Upper lobe of right lung (tissue), 1 donor: ENCODE results near the gene ABHD17B. TPM values are rescaled to one million over a fixed set of nuclear protein-coding genes. Genes with fewer than 3 reads are reported as not detected.

Experiments
- ATAC-seq: fragments of 200-7000 bp; cut with Tn5 transposase; one replicate; pipeline ENCODE4 v1.9.1; 2020; ENCODE audit warnings: mild to moderate bottlenecking, moderate library complexity
- DNase-seq: peaks from one replicate; pipeline ENCODE4 v3.0.0-alpha.2; 2020
- H3K27ac ChIP-seq: fragments of 200-600 bp; one replicate; pipeline ENCODE4 v1.8.0; 2022
- H3K27me3 ChIP-seq: fragments of 200-600 bp; one replicate; pipeline ENCODE4 v1.8.0; 2022; ENCODE audit warnings: mild to moderate bottlenecking
- H3K36me3 ChIP-seq: fragments of 200-600 bp; one replicate; pipeline ENCODE4 v1.8.0; 2022
- H3K4me1 ChIP-seq: fragments of 200-600 bp; one replicate; pipeline ENCODE4 v1.8.0; 2022
- H3K4me3 ChIP-seq: fragments of 200-600 bp; one replicate; pipeline ENCODE4 v1.8.0; 2022; ENCODE audit warnings: mild to moderate bottlenecking
- H3K9me3 ChIP-seq: fragments of 200-600 bp; one replicate; pipeline ENCODE4 v1.8.0; 2022
- intact Hi-C: fragments of 100-400 bp; cut with DNase I; formaldehyde crosslinking; loops from one replicate; pipeline ENCODE4 v1.11.0; 2022
- total RNA-seq: library from RNA; stranded (reverse); fragmentation: NEBNext Ultra II Directional; extraction: Animal tissue kit (Norgen Biotek cat#: 25700); gene quantifications from one replicate; pipeline ENCODE4 v1.2.1, GENCODE V29; 2021
- TF ChIP-seq, protein P1 (sequence below): fragments of 200-600 bp; IDR thresholded peaks from one replicate; pipeline ENCODE4 v1.8.0; 2022; ENCODE audit warnings: antibody characterized with exemption
- donor health status: DM: no; HTN: yes; CAD: no; lungs with severe emphysema.

ABHD17B gene
- total RNA-seq, 1 donor from 2014 or later: 14.3 TPM

- ATAC-seq: peak; percentile 63
- Histone ChIP-seq H3K4me1 (no peaks in the 10 kb centered on the region), H3K9me3 (no peaks in the 10 kb centered on the region), H3K27ac (no peak overlapping the region), H3K36me3 (no peaks in the 10 kb centered on the region), H3K4me3 (no peak overlapping the region), H3K27me3 (no peaks in the 10 kb centered on the region)
- intact Hi-C loops: no loop called here
- DNase-seq: no peak
- TF ChIP-seq, protein P1, sequence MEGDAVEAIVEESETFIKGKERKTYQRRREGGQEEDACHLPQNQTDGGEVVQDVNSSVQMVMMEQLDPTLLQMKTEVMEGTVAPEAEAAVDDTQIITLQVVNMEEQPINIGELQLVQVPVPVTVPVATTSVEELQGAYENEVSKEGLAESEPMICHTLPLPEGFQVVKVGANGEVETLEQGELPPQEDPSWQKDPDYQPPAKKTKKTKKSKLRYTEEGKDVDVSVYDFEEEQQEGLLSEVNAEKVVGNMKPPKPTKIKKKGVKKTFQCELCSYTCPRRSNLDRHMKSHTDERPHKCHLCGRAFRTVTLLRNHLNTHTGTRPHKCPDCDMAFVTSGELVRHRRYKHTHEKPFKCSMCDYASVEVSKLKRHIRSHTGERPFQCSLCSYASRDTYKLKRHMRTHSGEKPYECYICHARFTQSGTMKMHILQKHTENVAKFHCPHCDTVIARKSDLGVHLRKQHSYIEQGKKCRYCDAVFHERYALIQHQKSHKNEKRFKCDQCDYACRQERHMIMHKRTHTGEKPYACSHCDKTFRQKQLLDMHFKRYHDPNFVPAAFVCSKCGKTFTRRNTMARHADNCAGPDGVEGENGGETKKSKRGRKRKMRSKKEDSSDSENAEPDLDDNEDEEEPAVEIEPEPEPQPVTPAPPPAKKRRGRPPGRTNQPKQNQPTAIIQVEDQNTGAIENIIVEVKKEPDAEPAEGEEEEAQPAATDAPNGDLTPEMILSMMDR: no peak
Observed at GRCh38 chr9:71824257-71824656, 86.7 kb downstream of the ABHD17B start.

GRCh38 chr9:71822935-71823334 is 88.1 kb downstream of the ABHD17B start:
- H3K4me3 ChIP-seq: no peak overlapping the region
- H3K27me3 ChIP-seq: no peaks in the 10 kb centered on the region
- H3K9me3 ChIP-seq: no peaks in the 10 kb centered on the region
- H3K27ac ChIP-seq: no peak overlapping the region
- DNase-seq (no peak), ATAC-seq (no peak)
- H3K4me1 ChIP-seq: no peaks in the 10 kb centered on the region
- TF ChIP-seq, protein P1: no peak
- no peaks in the 10 kb centered on the region for H3K36me3 ChIP-seq
- intact Hi-C loops: no loop called here

DNA sequence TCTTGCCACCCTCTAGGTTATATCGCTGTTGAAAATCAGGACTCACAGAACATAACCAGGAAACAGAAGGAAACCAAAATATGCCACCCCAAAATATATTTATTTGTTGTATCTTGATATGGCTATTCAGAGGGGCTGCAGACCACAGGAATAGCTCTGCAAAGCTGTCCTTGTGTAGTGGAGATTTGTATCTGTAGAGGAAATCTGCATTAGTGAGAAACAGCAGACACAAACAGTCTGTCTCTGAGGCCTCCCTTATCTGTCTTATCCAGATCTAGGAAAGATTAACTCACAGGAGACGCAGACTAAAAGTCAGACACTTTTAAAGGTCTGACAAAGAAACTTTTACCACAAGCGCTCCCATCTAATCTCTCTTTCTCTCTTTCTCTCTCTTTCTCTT is 88.5 kb downstream of the ABHD17B start:
- peaks cover 1% of the 10 kb centered on the region for H3K4me1 ChIP-seq
- no peaks in the 10 kb centered on the region for H3K9me3 ChIP-seq
- DNase-seq (no peak), ATAC-seq (no peak)
- no peaks in the 10 kb centered on the region for H3K27me3 ChIP-seq
- H3K4me3 ChIP-seq: no peak overlapping the region
- no peak overlapping the region for H3K27ac ChIP-seq
- intact Hi-C loops: no loop called here
- no peaks in the 10 kb centered on the region for H3K36me3 ChIP-seq
- TF ChIP-seq, protein P1: no peak

- intact Hi-C loops: no loop called here
- no peak for DNase-seq
- peaks cover 9% of the 10 kb centered on the region for H3K4me1 ChIP-seq
- no peaks in the 10 kb centered on the region for H3K9me3 ChIP-seq
- no peaks in the 10 kb centered on the region for H3K36me3 ChIP-seq
- no peaks in the 10 kb centered on the region for H3K27me3 ChIP-seq
- H3K4me3 ChIP-seq: no peak overlapping the region
- TF ChIP-seq, protein P1: no peak
- ATAC-seq: no peak
- H3K27ac ChIP-seq: no peak overlapping the region
Observed at GRCh38 chr9:71821405-71821804, 89.6 kb downstream of the ABHD17B start.

GRCh38 chr9:71820403-71820921 is 90.5 kb downstream of the ABHD17B start:
- DNase-seq (no peak), ATAC-seq (no peak)
- Histone ChIP-seq H3K27me3 (no peaks in the 10 kb centered on the region), H3K36me3 (no peaks in the 10 kb centered on the region), H3K4me1 (peaks cover 9% of the 10 kb centered on the region), H3K9me3 (no peaks in the 10 kb centered on the region), H3K27ac (no peak overlapping the region), H3K4me3 (no peak overlapping the region)
- intact Hi-C loops: no loop called here
- TF ChIP-seq, protein P1: no peak

GRCh38 chr9:71819115-71819739 is 91.8 kb downstream of the ABHD17B start:
- Histone ChIP-seq H3K27me3 (no peaks in the 10 kb centered on the region), H3K27ac (no peak overlapping the region), H3K36me3 (no peaks in the 10 kb centered on the region), H3K4me1 (peaks cover 9% of the 10 kb centered on the region), H3K9me3 (no peaks in the 10 kb centered on the region), H3K4me3 (no peak overlapping the region)
- intact Hi-C loops: no loop called here
- TF ChIP-seq, protein P1: peak; percentile 81
- ATAC-seq (no peak), DNase-seq (no peak)
